Testis (tissue), 3 donors: ENCODE data around the gene RUNDC3A. TPM values are rescaled to one million over a fixed set of nuclear protein-coding genes. Genes with fewer than 3 reads are reported as not detected.

Experiments used
- DNase-seq: peaks from one replicate; pipeline ENCODE4 v3.0.0-alpha.2; 2019
- H3K27ac ChIP-seq, 2 donors: fragments of 200-600 bp; sonication (generic); one replicate each; pipeline ENCODE4 v1.5.1; 2019
- H3K27me3 ChIP-seq: fragments of 200-600 bp; sonication (generic); one replicate; pipeline ENCODE4 v1.5.1; 2019
- H3K36me3 ChIP-seq: fragments of 200-600 bp; sonication (generic); one replicate; pipeline ENCODE4 v1.5.1; 2017; ENCODE audit warnings: low read depth; ENCODE audit errors: missing control alignments
- H3K4me1 ChIP-seq: fragments of 200-600 bp; sonication (generic); one replicate; pipeline ENCODE4 v1.5.1; 2019
- H3K4me3 ChIP-seq, 2 donors: fragments of 200-600 bp; sonication (generic); one replicate each; pipeline ENCODE4 v1.5.1; 2017 to 2019
- H3K9me3 ChIP-seq: fragments of 200-600 bp; sonication (generic); one replicate; pipeline ENCODE4 v1.5.1; 2017
- CTCF ChIP-seq, 3 experiments: fragments of 450-650 bp in 2 of 3; fragments of 200-600 bp in 1 of 3; sonication (generic) in 1 of 3; IDR thresholded peaks; one replicate each; pipeline ENCODE4 v1.5.1; 2016 to 2019; ENCODE audit warnings: antibody characterized with exemption in 3 of 3, mild to moderate bottlenecking in 2 of 3, moderate library complexity in 1 of 3
- POLR2A ChIP-seq: fragments of 450-650 bp; IDR thresholded peaks from one replicate; pipeline ENCODE4 v1.6.1; 2017; ENCODE audit warnings: antibody characterized with exemption, mild to moderate bottlenecking, moderate library complexity
- WGBS, 2 donors: methylation state at CpG; one replicate each; pipeline ENCODE4 v1.1.5; 2018; 5-methylcytosine and 5-hydroxymethylcytosine counted together
- intact Hi-C: fragments of 100-400 bp; cut with DNase I; formaldehyde crosslinking; loops from one replicate; pipeline ENCODE4 v1.15.1; 2023; ENCODE audit warnings: low total_unique reads
- polyA plus RNA-seq: library from polyadenylated mRNA; stranded (reverse); fragments of 350-450 nt; fragmentation: Illumina TruSeq; extraction: RNeasy Lipid Tissue Mini Kit (QIAGEN cat#74804); gene quantifications from one replicate; pipeline ENCODE4 v1.2.3, GENCODE V29; 2014; ENCODE audit warnings: low read depth, low replicate concordance; ENCODE audit not compliant: insufficient read depth
- total RNA-seq, 2 donors: library from RNA; depleted of rRNA; stranded (reverse); fragments of >200 nt; gene quantifications; one replicate each; pipeline ENCODE4 v1.2.3, GENCODE V29; 2016

The RUNDC3A gene
- total and polyA plus RNA-seq, 3 donors from 2014 or later: 14.6 to 53.1 (median 17.5) TPM

GRCh38 chr17:44314869-44315661 is 6.7 kb downstream of the RUNDC3A start:
- Histone ChIP-seq H3K4me3 (peak overlapping the region; percentile 12 to 40), H3K27me3 (no peaks in the 10 kb centered on the region), H3K9me3 (no peaks in the 10 kb centered on the region), H3K4me1 (no peaks in the 10 kb centered on the region), H3K36me3 (no peaks in the 10 kb centered on the region), H3K27ac (no peak overlapping the region)
- WGBS, 2 donors: 5 to 10% methylated on average over 11 to 54 of the region's 81 CpGs
- intact Hi-C loops: no loop called here
- TF ChIP-seq CTCF (IDR thresholded peaks at IDR 0.05) (no peak), POLR2A (no peak)
- DNase-seq: peak; percentile 63

DNA sequence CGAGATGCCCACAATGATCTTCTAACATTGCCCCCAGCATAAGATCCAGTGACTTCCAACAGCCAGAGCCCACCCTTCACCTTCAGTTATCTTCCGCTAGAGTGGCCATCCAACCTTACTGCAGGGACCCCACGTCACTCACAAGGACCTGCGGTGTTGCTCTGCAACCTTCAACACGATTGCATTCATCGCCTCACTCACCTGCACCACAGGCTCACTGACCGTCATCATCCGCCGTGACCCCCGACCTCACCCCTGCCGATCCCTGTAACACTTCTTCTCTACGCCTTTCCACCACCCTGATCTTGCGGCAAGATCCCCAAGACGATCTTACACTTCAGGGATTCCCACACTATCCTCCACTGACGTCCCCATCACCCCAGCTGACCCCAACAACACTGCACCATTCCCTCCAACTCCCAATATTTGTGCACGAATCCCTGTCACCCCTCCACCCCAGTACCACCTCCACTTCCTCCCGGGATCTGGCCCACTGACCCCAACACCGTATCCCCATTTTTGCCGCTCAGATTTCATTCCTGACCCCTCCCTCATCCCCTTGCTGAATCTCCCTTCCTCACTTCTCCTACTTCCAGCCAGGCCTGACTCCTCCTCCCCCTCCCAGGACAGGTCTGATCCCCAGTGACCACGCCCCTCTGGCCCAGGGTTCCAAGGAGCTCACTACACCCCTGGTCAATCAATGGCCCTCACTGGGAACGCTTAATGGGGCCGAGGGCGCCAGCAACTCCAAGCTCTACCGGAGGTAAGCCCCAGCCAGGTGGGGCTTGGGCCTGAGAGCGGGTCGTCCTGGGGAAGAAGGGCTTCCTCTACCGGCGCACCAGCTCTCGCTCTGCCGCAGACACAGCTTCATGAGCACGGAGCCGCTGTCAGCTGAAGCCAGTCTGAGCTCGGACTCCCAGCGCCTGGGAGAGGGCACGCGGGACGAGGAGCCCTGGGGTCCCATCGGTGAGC is 7.6 kb downstream of the RUNDC3A start:
- 22 to 28% methylated on average over 24 to 38 of the region's 38 CpGs for WGBS, 2 donors
- Histone ChIP-seq H3K36me3 (no peaks in the 10 kb centered on the region), H3K9me3 (no peaks in the 10 kb centered on the region), H3K4me1 (no peaks in the 10 kb centered on the region), H3K27ac (no peak overlapping the region), H3K27me3 (no peaks in the 10 kb centered on the region), H3K4me3 (peak overlapping the region in 1 of 2 donors; percentile 12)
- TF ChIP-seq POLR2A: no peak
- no peak for TF ChIP-seq CTCF (IDR thresholded peaks at IDR 0.05)
- intact Hi-C loops: no loop called here
- DNase-seq: no peak

DNA sequence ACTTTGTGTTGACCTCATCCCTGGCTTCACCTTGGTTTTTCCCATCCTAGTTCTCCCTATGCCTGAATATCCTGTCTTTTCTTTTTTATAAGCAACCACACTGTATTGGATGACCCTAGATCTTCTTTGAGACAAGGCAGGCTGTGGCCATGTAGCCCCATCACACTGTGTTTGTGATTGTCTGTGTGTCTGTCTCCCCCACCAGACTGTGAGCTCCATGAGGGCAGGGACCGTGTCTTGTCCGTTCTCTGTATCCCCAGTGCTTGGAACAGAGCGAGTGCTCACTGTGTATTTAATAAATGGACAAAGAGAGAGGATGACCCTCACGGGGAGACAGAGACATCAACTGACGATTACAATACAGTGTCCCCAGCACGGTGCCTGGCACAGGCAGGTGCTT is 9.1 kb downstream of the RUNDC3A start:
- no peak for TF ChIP-seq CTCF (IDR thresholded peaks at IDR 0.05)
- no peak for TF ChIP-seq POLR2A
- no peak for DNase-seq
- no peak overlapping the region for H3K27ac ChIP-seq
- intact Hi-C loops: no loop called here
- no peaks in the 10 kb centered on the region for H3K36me3 ChIP-seq
- WGBS, 2 donors: 68 to 96% methylated on average over 4 to 6 of the region's 6 CpGs
- no peaks in the 10 kb centered on the region for H3K4me1 ChIP-seq
- no peaks in the 10 kb centered on the region for H3K27me3 ChIP-seq
- no peaks in the 10 kb centered on the region for H3K9me3 ChIP-seq
- no peak overlapping the region for H3K4me3 ChIP-seq

- Histone ChIP-seq H3K36me3 (no peaks in the 10 kb centered on the region), H3K9me3 (no peaks in the 10 kb centered on the region), H3K27me3 (no peaks in the 10 kb centered on the region), H3K4me3 (no peak overlapping the region), H3K4me1 (peaks cover 3% of the 10 kb centered on the region), H3K27ac (no peak overlapping the region)
- TF ChIP-seq CTCF (IDR thresholded peaks at IDR 0.05): no peak
- no peak for TF ChIP-seq POLR2A
- WGBS, 2 donors: 86 to 89% methylated on average over 13 to 15 of the region's 15 CpGs
- no peak for DNase-seq
- intact Hi-C loops: no loop called here
These were observed 9.9 kb downstream of the RUNDC3A start for GRCh38 chr17:44318077-44318892.
